Adipocyte (in vitro differentiated cells): ENCODE measurements around the gene AP1B1.
"Not testable (repeated sequence)": the region's sequence is repeated elsewhere in the genome, so short reads cannot be mapped to it uniquely, and the experiment has no call there.

ENCODE experiments used
- DNase-seq: peaks from one replicate; pipeline ENCODE4 v3.0.0-alpha.2; 2015; ENCODE audit warnings: low read depth
- H3K27me3 ChIP-seq: replicated peaks from 2 replicates; pipeline ENCODE4 v1.7.0; 2013; ENCODE audit warnings: mild to moderate bottlenecking, low read length, moderate library complexity; ENCODE audit not compliant: control insufficient read depth, insufficient read depth
- H3K36me3 ChIP-seq: 2 replicates; pipeline ENCODE4 v1.7.0; 2013; ENCODE audit warnings: low read length, mild to moderate bottlenecking, moderate library complexity; ENCODE audit not compliant: control insufficient read depth, insufficient read depth, severe bottlenecking
- H3K4me1 ChIP-seq: 2 replicates; pipeline ENCODE4 v1.7.0; 2013; ENCODE audit warnings: mild to moderate bottlenecking, low read length, moderate library complexity; ENCODE audit not compliant: control insufficient read depth, insufficient read depth
- H3K4me3 ChIP-seq: 2 replicates; pipeline ENCODE4 v1.7.0; 2013; ENCODE audit warnings: mild to moderate bottlenecking, low read length, moderate library complexity
- H3K9ac ChIP-seq: 2 replicates; pipeline ENCODE4 v1.7.0; 2013; ENCODE audit warnings: mild to moderate bottlenecking, low read length, moderate library complexity
- H3K9me3 ChIP-seq: 2 replicates; pipeline ENCODE4 v1.7.0; 2013; ENCODE audit warnings: mild to moderate bottlenecking, low read length, moderate library complexity; ENCODE audit not compliant: control insufficient read depth

AP1B1 gene

GRCh38 chr22:29411569-29412211 is 23.3 kb upstream of the AP1B1 start:
- not testable (repeated sequence) for DNase-seq, H3K9ac ChIP-seq, H3K27me3 ChIP-seq, H3K4me3 ChIP-seq, H3K36me3 ChIP-seq, H3K9me3 ChIP-seq, H3K4me1 ChIP-seq

GRCh38 chr22:29408940-29409339 is 20.6 kb upstream of the AP1B1 start:
- no peak for DNase-seq

GRCh38 chr22:29401538-29401937 is 13.2 kb upstream of the AP1B1 start:
- H3K9ac ChIP-seq, H3K4me1 ChIP-seq, H3K4me3 ChIP-seq, DNase-seq, H3K9me3 ChIP-seq, H3K27me3 ChIP-seq, H3K36me3 ChIP-seq: not testable (repeated sequence)

More at GRCh38 chr22:29408940-29409339, 20.6 kb upstream of the AP1B1 start:
- H3K9me3 ChIP-seq, result no peaks in the 10 kb centered on the region
- H3K4me3 ChIP-seq, result no peak overlapping the region
- no peak overlapping the region for H3K9ac ChIP-seq
- no peaks in the 10 kb centered on the region for H3K27me3 ChIP-seq
- H3K36me3 ChIP-seq, result no peaks in the 10 kb centered on the region
- no peaks in the 10 kb centered on the region for H3K4me1 ChIP-seq

GRCh38 chr22:29400576-29400975 is 12.2 kb upstream of the AP1B1 start:
- Histone ChIP-seq H3K4me3 (no peak overlapping the region), H3K4me1 (no peaks in the 10 kb centered on the region), H3K9me3 (no peaks in the 10 kb centered on the region), H3K9ac (no peak overlapping the region), H3K36me3 (no peaks in the 10 kb centered on the region), H3K27me3 (peaks cover 8% of the 10 kb centered on the region)
- DNase-seq, result no peak

- Histone ChIP-seq H3K36me3 (no peaks in the 10 kb centered on the region), H3K4me3 (no peak overlapping the region), H3K9ac (no peak overlapping the region), H3K4me1 (no peaks in the 10 kb centered on the region), H3K9me3 (no peaks in the 10 kb centered on the region), H3K27me3 (peaks cover 8% of the 10 kb centered on the region)
- no peak for DNase-seq
Observed at GRCh38 chr22:29397791-29398190, 9.4 kb upstream of the AP1B1 start.

GRCh38 chr22:29396126-29396525 is 7.8 kb upstream of the AP1B1 start:
- DNase-seq, result no peak
- Histone ChIP-seq H3K27me3 (peaks cover 8% of the 10 kb centered on the region), H3K9ac (no peak overlapping the region), H3K4me1 (no peaks in the 10 kb centered on the region), H3K36me3 (no peaks in the 10 kb centered on the region), H3K9me3 (no peaks in the 10 kb centered on the region), H3K4me3 (no peak overlapping the region)

GRCh38 chr22:29394931-29395581 is 6.7 kb upstream of the AP1B1 start:
- Histone ChIP-seq H3K36me3 (no peaks in the 10 kb centered on the region), H3K4me1 (no peaks in the 10 kb centered on the region), H3K9ac (no peak overlapping the region), H3K27me3 (peaks cover 8% of the 10 kb centered on the region), H3K9me3 (no peaks in the 10 kb centered on the region), H3K4me3 (no peak overlapping the region)
- peak; percentile 91 for DNase-seq

- no peaks in the 10 kb centered on the region for H3K36me3 ChIP-seq
- no peak overlapping the region for H3K4me3 ChIP-seq
- H3K9me3 ChIP-seq, result no peaks in the 10 kb centered on the region
- DNase-seq, result no peak
- peaks cover 5% of the 10 kb centered on the region for H3K4me1 ChIP-seq
- H3K27me3 ChIP-seq, result peaks cover 8% of the 10 kb centered on the region
- H3K9ac ChIP-seq, result no peak overlapping the region
Observed at GRCh38 chr22:29393019-29393608, 4.7 kb upstream of the AP1B1 start.

- H3K27me3 ChIP-seq, result no peaks in the 10 kb centered on the region
- no peak for DNase-seq
- no peaks in the 10 kb centered on the region for H3K9me3 ChIP-seq
Observed at GRCh38 chr22:29391546-29391945, 3.2 kb upstream of the AP1B1 start.

GRCh38 chr22:29390270-29390669 is 1.9 kb upstream of the AP1B1 start:
- H3K4me3 ChIP-seq, result no peak overlapping the region
- no peak for DNase-seq
- H3K27me3 ChIP-seq, result no peaks in the 10 kb centered on the region
- H3K36me3 ChIP-seq, result no peaks in the 10 kb centered on the region
- no peak overlapping the region for H3K9ac ChIP-seq
- H3K4me1 ChIP-seq, result peaks cover 18% of the 10 kb centered on the region
- no peaks in the 10 kb centered on the region for H3K9me3 ChIP-seq

More at GRCh38 chr22:29391546-29391945, 3.2 kb upstream of the AP1B1 start:
- Histone ChIP-seq H3K4me1 (peaks cover 18% of the 10 kb centered on the region), H3K4me3 (no peak overlapping the region), H3K9ac (no peak overlapping the region), H3K36me3 (no peaks in the 10 kb centered on the region)

GRCh38 chr22:29388759-29389090 is 355 bp upstream of the AP1B1 start:
- Histone ChIP-seq H3K27me3 (no peaks in the 10 kb centered on the region), H3K36me3 (peaks cover 3% of the 10 kb centered on the region), H3K4me3 (peak overlapping the region; percentile 91), H3K9me3 (no peaks in the 10 kb centered on the region), H3K9ac (peak overlapping the region; percentile 84), H3K4me1 (peaks cover 18% of the 10 kb centered on the region)
- DNase-seq, result no peak
